Esophagus muscularis mucosa (tissue), 4 donors: ENCODE results near the gene CELF4. TPM values are rescaled to one million over a fixed set of nuclear protein-coding genes. Genes with fewer than 3 reads are reported as not detected.

Source experiments
- DNase-seq: peaks from one replicate; pipeline ENCODE4 v3.0.0-alpha.2; 2017; ENCODE audit errors: extremely low spot score
- H3K27ac ChIP-seq, 4 donors: fragments of 200-600 bp; sonication (generic); replicated peaks in 1 of 4; 1 replicate in 3 of 4; 2 replicates in 1 of 4; pipeline ENCODE4 v1.5.1; 2016 to 2019; ENCODE audit warnings: mild to moderate bottlenecking in 1 of 4
- H3K27me3 ChIP-seq, 4 donors: fragments of 200-600 bp; sonication (generic); one replicate each; pipeline versions ENCODE4 v1.5.1 to v1.6.0; 2016 to 2019
- H3K36me3 ChIP-seq, 4 donors: fragments of 200-600 bp; sonication (generic); one replicate each; pipeline ENCODE4 v1.5.1; 2016 to 2019
- H3K4me1 ChIP-seq, 4 donors: fragments of 200-600 bp; sonication (generic); one replicate each; pipeline ENCODE4 v1.5.1; 2016 to 2019
- H3K4me3 ChIP-seq, 4 donors: fragments of 200-600 bp; sonication (generic); 1 replicate in 2 of 4; 2 replicates in 2 of 4; pipeline ENCODE4 v1.5.1; 2016 to 2019; ENCODE audit warnings: mild to moderate bottlenecking in 4 of 4, moderate library complexity in 1 of 4
- H3K9me3 ChIP-seq, 4 donors: fragments of 200-600 bp; sonication (generic); 1 replicate in 3 of 4; 2 replicates in 1 of 4; pipeline ENCODE4 v1.5.1; 2016 to 2019
- EP300 ChIP-seq: sonication (generic); formaldehyde crosslinking; IDR thresholded peaks from one replicate; pipeline ENCODE4 v1.6.1; 2017; ENCODE audit warnings: antibody characterized with exemption
- POLR2A ChIP-seq: fragments of 450-650 bp; IDR thresholded peaks from one replicate; pipeline ENCODE4 v1.6.1; 2017; ENCODE audit warnings: antibody characterized with exemption, moderate library complexity, mild to moderate bottlenecking, low read depth
- POLR2AphosphoS5 ChIP-seq, 2 donors: sonication (generic); formaldehyde crosslinking; IDR thresholded peaks; one replicate each; pipeline ENCODE4 v1.6.1; 2017; ENCODE audit warnings: antibody characterized with exemption in 2 of 2
- WGBS: methylation state at CpG from one replicate; pipeline ENCODE4 v1.1.5; 2018; 5-methylcytosine and 5-hydroxymethylcytosine counted together
- intact Hi-C: fragments of 100-400 bp; cut with DNase I; formaldehyde crosslinking; loops from one replicate; pipeline ENCODE4 v1.15.1; 2023
- total RNA-seq, 4 donors: library from RNA; depleted of rRNA; stranded (reverse); fragments of >200 nt; gene quantifications; one replicate each; pipeline versions ENCODE4 v1.1.0 to v1.2.1, GENCODE V29; 2016
- TF ChIP-seq, protein P1 (sequence below), 3 experiments: fragments of 200-600 bp in 2 of 3; fragments of 450-650 bp in 1 of 3; sonication (generic) in 2 of 3; IDR thresholded peaks; one replicate each; pipeline ENCODE4 v1.5.1; 2017 to 2019; ENCODE audit warnings: antibody characterized with exemption in 3 of 3, mild to moderate bottlenecking in 2 of 3, moderate library complexity in 1 of 3

Gene CELF4
- total RNA-seq, 4 donors from 2014 or later: 0.86 to 1.8 (median 1.7) TPM

DNA sequence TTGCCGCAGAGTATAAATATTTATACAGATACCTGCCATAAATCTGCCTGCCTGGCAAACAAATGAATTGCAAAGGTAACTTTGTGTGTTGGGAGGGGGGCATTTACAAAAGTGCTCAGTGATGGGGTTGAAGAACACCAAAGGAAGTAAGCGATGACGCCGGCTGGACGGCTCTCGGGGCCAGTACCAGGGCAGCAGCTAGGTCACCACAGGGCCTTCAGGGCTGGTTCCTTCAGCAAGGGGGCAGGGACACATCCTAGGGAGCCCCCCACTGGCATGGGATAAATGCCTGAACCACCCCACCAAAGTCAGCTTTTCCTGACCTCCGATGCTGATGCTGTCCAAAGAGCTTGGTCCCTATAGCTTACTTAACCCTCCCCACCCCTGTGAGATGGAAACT, 190.4 kb downstream of the CELF4 start:
- intact Hi-C loops: no loop called here
- Histone ChIP-seq H3K9me3 (no peaks in the 10 kb centered on the region), H3K27me3 (peaks cover 0 to 19% (median 0%) of the 10 kb centered on the region in 4 donors), H3K36me3 (no peaks in the 10 kb centered on the region), H3K4me3 (no peak overlapping the region), H3K27ac (no peak overlapping the region), H3K4me1 (no peaks in the 10 kb centered on the region)
- DNase-seq: no peak
- 83% methylated on average over 7 of the region's 7 CpGs for WGBS
- TF ChIP-seq POLR2A (no peak), POLR2AphosphoS5 (IDR thresholded peaks at IDR 0.05) (no peak), EP300 (no peak)
- TF ChIP-seq, protein P1, sequence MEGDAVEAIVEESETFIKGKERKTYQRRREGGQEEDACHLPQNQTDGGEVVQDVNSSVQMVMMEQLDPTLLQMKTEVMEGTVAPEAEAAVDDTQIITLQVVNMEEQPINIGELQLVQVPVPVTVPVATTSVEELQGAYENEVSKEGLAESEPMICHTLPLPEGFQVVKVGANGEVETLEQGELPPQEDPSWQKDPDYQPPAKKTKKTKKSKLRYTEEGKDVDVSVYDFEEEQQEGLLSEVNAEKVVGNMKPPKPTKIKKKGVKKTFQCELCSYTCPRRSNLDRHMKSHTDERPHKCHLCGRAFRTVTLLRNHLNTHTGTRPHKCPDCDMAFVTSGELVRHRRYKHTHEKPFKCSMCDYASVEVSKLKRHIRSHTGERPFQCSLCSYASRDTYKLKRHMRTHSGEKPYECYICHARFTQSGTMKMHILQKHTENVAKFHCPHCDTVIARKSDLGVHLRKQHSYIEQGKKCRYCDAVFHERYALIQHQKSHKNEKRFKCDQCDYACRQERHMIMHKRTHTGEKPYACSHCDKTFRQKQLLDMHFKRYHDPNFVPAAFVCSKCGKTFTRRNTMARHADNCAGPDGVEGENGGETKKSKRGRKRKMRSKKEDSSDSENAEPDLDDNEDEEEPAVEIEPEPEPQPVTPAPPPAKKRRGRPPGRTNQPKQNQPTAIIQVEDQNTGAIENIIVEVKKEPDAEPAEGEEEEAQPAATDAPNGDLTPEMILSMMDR (IDR thresholded peaks at IDR 0.05): no peak

DNA sequence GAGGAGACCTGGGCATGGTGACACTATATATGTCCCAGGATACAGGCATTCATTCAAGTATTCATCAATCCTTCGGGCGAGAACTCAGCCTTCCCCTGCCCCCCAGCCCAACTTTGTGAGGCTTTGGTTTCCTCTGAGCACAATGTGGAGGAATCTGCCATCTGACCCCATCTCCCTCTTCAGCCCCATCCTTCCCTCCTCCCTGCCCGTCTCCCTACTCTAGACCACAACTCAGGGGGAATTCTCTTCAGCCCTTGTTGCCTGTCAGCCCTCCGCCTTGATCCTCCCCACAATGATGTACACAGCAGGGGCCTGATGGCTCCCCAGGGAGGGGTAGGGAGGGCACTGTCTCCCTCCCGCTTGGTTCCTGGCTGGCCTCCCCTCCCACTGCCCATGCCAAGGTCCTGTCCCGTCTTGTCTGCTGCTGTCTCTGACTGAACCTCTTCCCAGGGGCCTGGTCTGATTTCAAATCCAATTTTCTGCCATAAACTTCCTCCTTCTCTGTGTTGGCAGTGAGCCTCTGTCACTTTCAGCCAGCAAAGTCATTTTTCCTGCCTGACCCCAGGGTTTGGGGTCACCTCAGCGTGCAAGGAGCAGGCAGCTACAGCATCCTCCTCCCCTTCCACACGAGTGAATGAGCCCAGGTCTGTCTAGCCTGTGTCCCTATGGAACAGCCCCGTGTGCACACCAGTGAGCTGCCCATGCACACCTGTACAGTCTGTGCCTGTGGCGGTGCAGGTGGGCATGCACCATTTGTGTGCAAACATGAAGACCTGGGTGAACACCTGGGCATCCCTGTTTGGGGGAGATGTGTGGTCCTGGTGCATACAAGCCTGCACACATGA, 197.3 kb downstream of the CELF4 start:
- no peaks in the 10 kb centered on the region for H3K4me1 ChIP-seq
- no peak overlapping the region for H3K27ac ChIP-seq
- no peaks in the 10 kb centered on the region for H3K9me3 ChIP-seq
- WGBS: 45% methylated on average over 8 of the region's 10 CpGs
- no peak for DNase-seq
- TF ChIP-seq POLR2AphosphoS5 (IDR thresholded peaks at IDR 0.05) (no peak), EP300 (no peak), POLR2A (no peak)
- TF ChIP-seq, protein P1 (IDR thresholded peaks at IDR 0.05): no peak
- intact Hi-C loops: no loop called here
- H3K4me3 ChIP-seq: no peak overlapping the region
- H3K36me3 ChIP-seq: no peaks in the 10 kb centered on the region
- peaks cover 0 to 30% (median 0%) of the 10 kb centered on the region in 4 donors for H3K27me3 ChIP-seq

DNA sequence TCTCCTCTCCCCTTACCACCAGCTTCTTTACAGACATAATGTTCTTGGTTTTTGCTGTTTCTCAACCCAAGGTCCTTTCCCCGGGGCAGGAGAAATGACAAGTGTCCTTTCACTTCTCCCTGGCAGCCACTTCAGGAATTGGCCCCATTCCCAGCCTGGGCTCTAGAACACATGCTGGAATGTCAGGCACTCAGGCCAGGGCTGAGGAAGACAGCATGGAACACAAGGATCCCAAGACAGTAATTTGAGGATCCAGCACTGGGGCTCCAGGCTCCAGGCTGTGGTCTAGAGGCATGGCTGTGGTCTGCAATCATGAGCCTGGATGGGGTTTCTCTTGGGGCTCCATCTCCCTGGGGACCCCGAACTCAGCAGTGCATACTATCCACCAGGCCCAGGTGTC, 201.4 kb downstream of the CELF4 start:
- H3K27ac ChIP-seq: no peak overlapping the region
- no peak overlapping the region for H3K4me3 ChIP-seq
- H3K27me3 ChIP-seq: peaks cover 0 to 52% (median 0%) of the 10 kb centered on the region in 4 donors
- no peak for DNase-seq
- H3K9me3 ChIP-seq: no peaks in the 10 kb centered on the region
- 71% methylated on average over 2 of the region's 2 CpGs for WGBS
- no peaks in the 10 kb centered on the region for H3K4me1 ChIP-seq
- TF ChIP-seq POLR2A (no peak), EP300 (no peak), POLR2AphosphoS5 (IDR thresholded peaks at IDR 0.05) (no peak)
- TF ChIP-seq, protein P1 (IDR thresholded peaks at IDR 0.05): no peak
- no peaks in the 10 kb centered on the region for H3K36me3 ChIP-seq
- intact Hi-C loops: no loop called here

DNA sequence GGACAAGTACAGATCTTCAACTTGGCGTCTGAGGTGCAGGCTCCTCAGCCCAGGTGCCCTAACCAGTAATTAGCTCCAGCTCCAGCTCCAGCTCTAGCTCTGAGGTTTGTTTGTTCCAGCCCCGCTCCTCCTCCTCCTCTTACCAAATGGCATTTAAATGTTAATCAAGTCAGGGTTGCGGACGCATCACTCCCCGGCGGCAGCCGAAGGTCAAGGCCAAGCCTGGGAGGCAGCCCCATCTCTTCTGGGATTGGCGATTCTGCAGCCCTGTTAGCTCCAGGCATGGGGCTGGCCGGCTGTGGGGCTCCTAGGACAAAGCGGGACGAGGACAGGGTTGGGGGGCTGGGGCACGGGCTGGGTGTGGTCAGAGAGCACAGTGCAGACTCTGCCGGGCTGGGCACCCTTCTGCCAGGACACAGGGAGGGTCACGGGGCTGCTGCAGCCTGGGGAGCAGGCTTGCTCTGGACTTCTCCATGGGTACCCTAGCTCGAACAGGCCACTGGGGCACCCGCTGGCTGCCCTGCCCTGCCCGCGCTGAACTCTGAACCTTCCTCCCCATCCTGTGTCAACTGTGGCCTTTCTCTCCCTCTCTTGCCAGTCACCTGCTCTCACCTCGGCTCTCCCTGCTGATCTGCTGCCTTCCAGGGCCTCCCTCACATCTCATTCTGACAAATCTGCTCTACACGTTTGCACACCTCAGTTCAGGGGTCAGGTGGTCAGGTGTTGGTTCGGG, 203.3 kb downstream of the CELF4 start:
- no peak for DNase-seq
- WGBS: 46% methylated on average over 15 of the region's 21 CpGs

More for the DNA sequence above, 203.3 kb downstream of the CELF4 start:
- H3K9me3 ChIP-seq: no peaks in the 10 kb centered on the region
- no peaks in the 10 kb centered on the region for H3K36me3 ChIP-seq
- H3K4me3 ChIP-seq: no peak overlapping the region
- intact Hi-C loops: no loop called here
- no peak overlapping the region for H3K27ac ChIP-seq
- TF ChIP-seq, protein P1 (IDR thresholded peaks at IDR 0.05): no peak
- TF ChIP-seq EP300: no peak
- no peak for TF ChIP-seq POLR2A
- TF ChIP-seq POLR2AphosphoS5 (IDR thresholded peaks at IDR 0.05): no peak
- H3K27me3 ChIP-seq: peaks cover 0 to 38% (median 0%) of the 10 kb centered on the region in 4 donors
- no peaks in the 10 kb centered on the region for H3K4me1 ChIP-seq
